ENCODE results near the gene ZBTB20. TPM values are rescaled to one million over a fixed set of nuclear protein-coding genes. Genes with fewer than 3 reads are reported as not detected.

Gene ZBTB20
- total RNA-seq, 1 experiment from 2014 or later, result 12.8 TPM

- Mint-ChIP-seq H3K4me1 (ENCODE audit: low read depth, unreplicated experiment) (no peaks in the 10 kb centered on the region), H3K9me3 (ENCODE audit: unreplicated experiment) (no peaks in the 10 kb centered on the region), H3K36me3 (ENCODE audit: insufficient read depth, unreplicated experiment) (no peaks in the 10 kb centered on the region), H3K27me3 (ENCODE audit: insufficient read depth, unreplicated experiment) (peaks cover 3% of the 10 kb centered on the region), H3K4me3 (ENCODE audit: unreplicated experiment) (no peak overlapping the region), H3K27ac (ENCODE audit: unreplicated experiment) (no peak overlapping the region)
- Histone ChIP-seq H3K36me3 (ENCODE audit: control insufficient read depth, insufficient read depth, low read length) (no peaks in the 10 kb centered on the region), H3K4me1 (no peaks in the 10 kb centered on the region), H3K4me3 (ENCODE audit: low read depth, low read length) (no peak overlapping the region), H3K9me3 (no peaks in the 10 kb centered on the region), H3K27me3 (replicated peaks; ENCODE audit: control insufficient read depth, insufficient read depth, low read length) (no peaks in the 10 kb centered on the region)
- BruUV-seq (replicated peaks), result no TSS peak
- ChIA-PET POLR2A (no interaction called here), CTCF (no interaction called here)
- no peak for DNase-seq
- no peak for TF ChIP-seq CTCF (IDR thresholded peaks at IDR 0.05; ENCODE audit: insufficient read depth in 1 of 2, low read depth in 1 of 2, low read length in 1 of 2, severe bottlenecking in 1 of 2, unreplicated experiment in 1 of 2)
- intact Hi-C loops (cut with micrococcal nuclease; ENCODE audit: unreplicated experiment), result no loop called here
Observed at GRCh38 chr3:115154611-115155010, 7.5 kb upstream of the ZBTB20 start.

GRCh38 chr3:115151921-115152320, 4.8 kb upstream of the ZBTB20 start:
- Mint-ChIP-seq H3K4me1 (ENCODE audit: low read depth, unreplicated experiment) (no peaks in the 10 kb centered on the region), H3K36me3 (ENCODE audit: insufficient read depth, unreplicated experiment) (peaks cover 11% of the 10 kb centered on the region), H3K27me3 (ENCODE audit: insufficient read depth, unreplicated experiment) (peaks cover 3% of the 10 kb centered on the region), H3K27ac (ENCODE audit: unreplicated experiment) (no peak overlapping the region), H3K9me3 (ENCODE audit: unreplicated experiment) (no peaks in the 10 kb centered on the region), H3K4me3 (ENCODE audit: unreplicated experiment) (no peak overlapping the region)
- POLR2A ChIA-PET, result no interaction called here
- Histone ChIP-seq H3K27me3 (replicated peaks; ENCODE audit: control insufficient read depth, insufficient read depth, low read length) (no peaks in the 10 kb centered on the region), H3K36me3 (ENCODE audit: control insufficient read depth, insufficient read depth, low read length) (no peaks in the 10 kb centered on the region), H3K4me3 (ENCODE audit: low read depth, low read length) (no peak overlapping the region), H3K9me3 (no peaks in the 10 kb centered on the region), H3K4me1 (no peaks in the 10 kb centered on the region)
- TF ChIP-seq CTCF (IDR thresholded peaks at IDR 0.05; ENCODE audit: insufficient read depth in 1 of 2, low read depth in 1 of 2, low read length in 1 of 2, severe bottlenecking in 1 of 2, unreplicated experiment in 1 of 2), result no peak
- DNase-seq, result no peak
- BruUV-seq (replicated peaks), result no TSS peak
- CTCF ChIA-PET, result no interaction called here
- intact Hi-C loops (cut with micrococcal nuclease; ENCODE audit: unreplicated experiment), result no loop called here

GRCh38 chr3:115148142-115148790, 1.2 kb upstream of the ZBTB20 start:
- peaks cover 6% of the 10 kb centered on the region for H3K27me3 Mint-ChIP-seq (ENCODE audit: insufficient read depth, unreplicated experiment)
- no peak for DNase-seq
- intact Hi-C loops (cut with micrococcal nuclease; ENCODE audit: unreplicated experiment), result no loop called here
- no peaks in the 10 kb centered on the region for H3K4me1 ChIP-seq
- ChIA-PET POLR2A (no interaction called here), CTCF (no interaction called here)
- H3K27ac Mint-ChIP-seq (ENCODE audit: unreplicated experiment), result peak overlapping the region; percentile 89
- no TSS peak for BruUV-seq (replicated peaks)
- no peaks in the 10 kb centered on the region for H3K9me3 ChIP-seq
- H3K4me1 Mint-ChIP-seq (ENCODE audit: low read depth, unreplicated experiment), result no peaks in the 10 kb centered on the region
- peak overlapping the region; percentile 82 for H3K4me3 ChIP-seq (ENCODE audit: low read depth, low read length)
- H3K27me3 ChIP-seq (replicated peaks; ENCODE audit: control insufficient read depth, insufficient read depth, low read length), result no peaks in the 10 kb centered on the region
- peaks cover 13% of the 10 kb centered on the region for H3K36me3 Mint-ChIP-seq (ENCODE audit: insufficient read depth, unreplicated experiment)
- no peaks in the 10 kb centered on the region for H3K36me3 ChIP-seq (ENCODE audit: control insufficient read depth, insufficient read depth, low read length)
- no peak for TF ChIP-seq CTCF (IDR thresholded peaks at IDR 0.05; ENCODE audit: insufficient read depth in 1 of 2, low read depth in 1 of 2, low read length in 1 of 2, severe bottlenecking in 1 of 2, unreplicated experiment in 1 of 2)
- H3K4me3 Mint-ChIP-seq (ENCODE audit: unreplicated experiment), result peak overlapping the region; percentile 93
- H3K9me3 Mint-ChIP-seq (ENCODE audit: unreplicated experiment), result no peaks in the 10 kb centered on the region

All from Caco-2 (cell line).